Measurements from ENCODE around the gene NHLRC3.

NHLRC3 gene

DNA sequence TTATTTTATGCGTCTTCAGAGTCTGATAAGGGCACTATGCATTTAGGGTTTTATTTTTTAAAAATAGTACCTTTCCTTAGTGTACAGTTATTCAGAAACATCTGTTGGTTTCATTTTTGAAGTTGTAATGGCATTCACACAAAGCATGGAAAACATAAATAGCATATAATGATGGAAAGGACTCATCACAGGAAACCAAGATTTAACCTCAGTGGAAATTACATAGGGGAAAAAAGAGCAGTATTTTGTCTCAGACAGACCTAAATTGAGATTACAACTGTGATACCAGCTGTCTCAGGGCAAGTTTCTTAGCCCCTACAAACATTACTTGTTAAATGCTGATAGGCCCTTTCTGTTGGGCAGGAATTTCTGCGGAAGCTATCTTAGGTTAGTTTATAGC lies 57.2 kb downstream of the NHLRC3 start:
- TF ChIP-seq, protein P1, sequence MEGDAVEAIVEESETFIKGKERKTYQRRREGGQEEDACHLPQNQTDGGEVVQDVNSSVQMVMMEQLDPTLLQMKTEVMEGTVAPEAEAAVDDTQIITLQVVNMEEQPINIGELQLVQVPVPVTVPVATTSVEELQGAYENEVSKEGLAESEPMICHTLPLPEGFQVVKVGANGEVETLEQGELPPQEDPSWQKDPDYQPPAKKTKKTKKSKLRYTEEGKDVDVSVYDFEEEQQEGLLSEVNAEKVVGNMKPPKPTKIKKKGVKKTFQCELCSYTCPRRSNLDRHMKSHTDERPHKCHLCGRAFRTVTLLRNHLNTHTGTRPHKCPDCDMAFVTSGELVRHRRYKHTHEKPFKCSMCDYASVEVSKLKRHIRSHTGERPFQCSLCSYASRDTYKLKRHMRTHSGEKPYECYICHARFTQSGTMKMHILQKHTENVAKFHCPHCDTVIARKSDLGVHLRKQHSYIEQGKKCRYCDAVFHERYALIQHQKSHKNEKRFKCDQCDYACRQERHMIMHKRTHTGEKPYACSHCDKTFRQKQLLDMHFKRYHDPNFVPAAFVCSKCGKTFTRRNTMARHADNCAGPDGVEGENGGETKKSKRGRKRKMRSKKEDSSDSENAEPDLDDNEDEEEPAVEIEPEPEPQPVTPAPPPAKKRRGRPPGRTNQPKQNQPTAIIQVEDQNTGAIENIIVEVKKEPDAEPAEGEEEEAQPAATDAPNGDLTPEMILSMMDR (IDR thresholded peaks at IDR 0.05; ENCODE audit: unreplicated experiment in 3 of 3): no peak
- Mint-ChIP-seq H3K36me3 (ENCODE audit: low read depth) (no peaks in the 10 kb centered on the region), H3K27me3 (ENCODE audit: low read depth) (no peaks in the 10 kb centered on the region), H3K4me1 (peaks cover 58% of the 10 kb centered on the region), H3K27ac (no peak overlapping the region), H3K9me3 (no peaks in the 10 kb centered on the region), H3K4me3 (no peak overlapping the region)

DNA sequence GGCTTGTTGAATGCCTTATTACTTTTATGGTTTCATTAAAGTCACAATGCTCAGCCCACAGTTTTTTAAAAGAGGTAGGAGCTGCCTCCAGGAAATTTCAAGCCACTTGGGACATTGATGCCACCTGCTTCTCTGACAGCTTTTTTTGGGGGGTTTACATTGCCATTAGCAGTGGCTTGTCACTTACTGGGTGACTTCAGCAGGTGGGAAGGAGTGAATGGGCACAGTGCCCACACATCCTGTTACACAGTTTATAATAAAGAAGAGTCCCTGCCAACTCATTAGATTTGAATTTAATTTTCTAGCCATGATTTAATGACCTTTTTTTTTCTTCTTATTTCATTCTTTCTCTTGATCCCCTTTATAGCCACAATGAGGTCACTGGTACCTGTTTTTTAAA lies 61.0 kb downstream of the NHLRC3 start:
- Mint-ChIP-seq H3K4me1 (peaks cover 75% of the 10 kb centered on the region), H3K36me3 (ENCODE audit: low read depth) (no peaks in the 10 kb centered on the region), H3K27ac (peak overlapping the region in 1 of 3 experiments; percentile 11), H3K9me3 (no peaks in the 10 kb centered on the region), H3K27me3 (ENCODE audit: low read depth) (no peaks in the 10 kb centered on the region), H3K4me3 (no peak overlapping the region)
- TF ChIP-seq, protein P1 (IDR thresholded peaks at IDR 0.05; ENCODE audit: unreplicated experiment in 3 of 3): no peak

Measured in nephron (organoid).